Neural progenitor cell (in vitro differentiated cells): ENCODE results near the gene R3HDM2.

Experiments used
- EZH2 ChIP-seq: fragments of 200-600 bp; sonication (generic); IDR thresholded peaks from 2 replicates; pipeline ENCODE4 v1.6.1; 2017; ENCODE audit warnings: antibody characterized with exemption, mild to moderate bottlenecking, moderate library complexity
- TF ChIP-seq, protein P1 (sequence below): fragments of 200-600 bp; sonication (generic); IDR thresholded peaks from 2 replicates; pipeline ENCODE4 v1.5.1; 2017; ENCODE audit warnings: antibody characterized with exemption, mild to moderate bottlenecking

DNA sequence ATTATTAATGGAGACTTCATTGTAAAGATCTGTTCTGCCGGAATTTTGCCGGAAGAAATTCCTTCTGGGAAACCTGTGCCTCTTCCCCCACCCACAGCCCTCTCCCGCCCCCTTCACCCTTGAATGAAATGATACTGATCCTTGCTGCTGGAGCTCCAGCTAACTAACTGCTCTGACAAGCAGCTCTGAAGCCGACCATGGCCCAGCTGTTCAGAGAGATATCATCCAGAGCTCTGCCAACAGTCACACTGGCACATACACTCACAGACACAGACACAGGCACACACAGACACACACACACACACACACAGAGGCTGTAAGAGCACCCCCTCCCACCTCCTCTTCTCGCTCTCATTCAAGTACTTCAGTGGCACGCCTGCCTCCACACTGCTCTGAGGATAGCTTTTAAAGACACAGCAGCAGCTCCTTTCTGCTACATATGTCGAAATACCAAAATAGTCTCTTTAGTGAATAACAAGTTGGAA is 88.6 kb downstream of the R3HDM2 start:
- TF ChIP-seq, protein P1, sequence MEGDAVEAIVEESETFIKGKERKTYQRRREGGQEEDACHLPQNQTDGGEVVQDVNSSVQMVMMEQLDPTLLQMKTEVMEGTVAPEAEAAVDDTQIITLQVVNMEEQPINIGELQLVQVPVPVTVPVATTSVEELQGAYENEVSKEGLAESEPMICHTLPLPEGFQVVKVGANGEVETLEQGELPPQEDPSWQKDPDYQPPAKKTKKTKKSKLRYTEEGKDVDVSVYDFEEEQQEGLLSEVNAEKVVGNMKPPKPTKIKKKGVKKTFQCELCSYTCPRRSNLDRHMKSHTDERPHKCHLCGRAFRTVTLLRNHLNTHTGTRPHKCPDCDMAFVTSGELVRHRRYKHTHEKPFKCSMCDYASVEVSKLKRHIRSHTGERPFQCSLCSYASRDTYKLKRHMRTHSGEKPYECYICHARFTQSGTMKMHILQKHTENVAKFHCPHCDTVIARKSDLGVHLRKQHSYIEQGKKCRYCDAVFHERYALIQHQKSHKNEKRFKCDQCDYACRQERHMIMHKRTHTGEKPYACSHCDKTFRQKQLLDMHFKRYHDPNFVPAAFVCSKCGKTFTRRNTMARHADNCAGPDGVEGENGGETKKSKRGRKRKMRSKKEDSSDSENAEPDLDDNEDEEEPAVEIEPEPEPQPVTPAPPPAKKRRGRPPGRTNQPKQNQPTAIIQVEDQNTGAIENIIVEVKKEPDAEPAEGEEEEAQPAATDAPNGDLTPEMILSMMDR = no peak
- no peak for TF ChIP-seq EZH2
